GM18868 (cell line): Measurements from ENCODE around the gene USP32.
"Not testable (repeated sequence)": the region's sequence is repeated elsewhere in the genome, so short reads cannot be mapped to it uniquely, and the experiment has no call there.

ENCODE experiments used
- ATAC-seq: cut with Tn5 transposase; IDR thresholded peaks from one replicate; pipeline ENCODE4 v1.9.1; 2021; ENCODE audit warnings: mild to moderate bottlenecking, moderate library complexity; ENCODE audit not compliant: unreplicated experiment

Gene USP32

DNA sequence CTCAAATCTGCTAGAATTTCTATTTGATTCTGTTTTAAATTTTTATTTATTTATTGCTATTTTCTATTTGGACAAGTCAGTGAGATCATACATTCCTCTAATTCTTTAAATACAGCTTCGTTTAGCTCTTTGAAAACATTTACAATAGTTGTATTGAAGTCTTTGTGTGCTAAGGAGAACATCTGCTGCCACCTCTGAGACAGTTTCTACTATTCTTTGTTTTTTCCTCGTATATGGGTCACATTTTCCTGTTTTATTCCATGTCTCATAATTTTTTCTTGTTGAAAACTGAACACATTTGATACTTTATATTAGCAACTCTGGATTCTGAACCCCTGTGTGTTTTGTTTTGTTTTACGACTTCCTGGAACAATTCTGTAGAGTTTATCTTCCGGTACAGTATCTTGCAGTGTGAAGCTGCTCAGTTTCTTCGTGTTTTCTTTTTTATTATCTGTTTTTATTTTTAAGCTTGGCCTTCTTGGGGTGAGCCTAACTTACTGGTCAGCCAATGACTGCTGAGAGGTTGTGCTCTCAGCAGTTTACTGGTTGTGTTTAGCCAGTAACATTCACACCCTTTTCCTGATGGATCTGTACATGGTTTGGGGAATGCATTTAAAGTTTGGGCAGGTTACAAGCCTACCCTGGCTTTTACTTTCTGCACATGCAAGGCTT lies 143.2 kb downstream of the USP32 start:
- no peak for ATAC-seq

DNA sequence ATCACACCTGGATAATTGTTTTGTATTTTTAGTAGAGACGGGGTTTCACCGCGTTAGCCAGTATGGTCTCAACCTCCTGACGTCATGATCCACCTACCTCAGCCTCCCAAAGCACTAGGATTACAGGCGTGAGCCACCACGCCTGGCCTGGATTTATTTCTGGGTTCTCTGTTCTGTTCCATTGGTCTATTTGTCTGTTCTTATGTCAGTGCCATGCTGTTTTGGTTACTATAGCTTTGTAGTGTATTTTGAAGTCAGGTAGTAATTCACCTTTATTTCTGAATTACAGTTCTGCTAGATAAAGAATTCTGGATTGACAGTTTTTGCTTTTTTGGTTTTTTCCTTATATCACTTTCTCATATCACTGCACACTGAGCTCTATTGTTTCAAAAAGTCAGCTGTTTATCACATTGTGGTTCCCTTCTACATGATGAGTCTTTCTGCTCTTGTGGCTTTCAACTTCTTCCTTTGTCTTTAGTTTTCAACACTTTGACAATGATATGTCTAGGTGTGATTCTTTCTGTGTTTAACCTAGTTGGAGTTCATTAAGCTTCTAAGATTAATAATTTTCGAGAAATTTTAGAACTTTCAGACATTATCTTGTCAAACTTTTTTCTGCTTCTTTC lies 144.0 kb downstream of the USP32 start:
- ATAC-seq = no peak

DNA sequence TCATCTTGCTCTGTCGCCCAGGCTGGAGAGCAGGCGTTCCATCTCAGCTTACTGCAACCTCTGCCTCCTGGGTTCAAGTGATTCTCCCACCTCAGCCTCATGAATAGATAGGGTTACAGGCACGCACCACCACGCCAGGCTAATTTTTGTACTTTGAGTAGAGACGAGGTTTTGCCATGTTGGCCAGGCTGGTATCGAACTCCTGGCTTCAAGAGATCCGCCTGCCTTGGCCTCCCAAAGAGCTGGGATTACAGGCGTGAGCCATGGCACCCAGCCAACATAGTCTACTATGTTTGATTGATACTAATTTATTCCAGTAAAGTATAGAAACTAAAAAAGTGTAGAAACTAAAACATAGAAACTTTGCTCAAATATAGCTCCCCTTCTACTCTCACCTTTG lies 147.3 kb downstream of the USP32 start:
- ATAC-seq = no peak

DNA sequence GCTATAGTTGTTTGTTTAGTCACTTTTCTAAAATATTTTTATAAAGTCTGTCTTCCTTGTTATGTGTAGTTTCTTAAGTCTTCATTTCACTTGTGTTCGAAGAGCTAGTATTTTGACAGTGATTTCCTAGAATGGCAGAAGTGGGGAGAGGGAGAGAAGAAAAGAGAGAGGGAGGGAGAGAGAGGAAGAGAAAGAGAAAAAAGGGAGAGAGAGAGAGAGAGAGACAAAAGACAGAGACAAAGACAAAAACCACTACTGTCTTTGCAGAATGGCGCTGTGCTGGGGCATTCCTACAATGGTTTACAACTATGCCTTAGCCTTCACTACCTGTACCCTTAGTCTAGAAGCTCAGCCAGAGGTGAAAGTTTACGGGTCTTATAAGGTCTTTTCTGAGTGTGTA lies 151.6 kb downstream of the USP32 start:
- no peak for ATAC-seq

DNA sequence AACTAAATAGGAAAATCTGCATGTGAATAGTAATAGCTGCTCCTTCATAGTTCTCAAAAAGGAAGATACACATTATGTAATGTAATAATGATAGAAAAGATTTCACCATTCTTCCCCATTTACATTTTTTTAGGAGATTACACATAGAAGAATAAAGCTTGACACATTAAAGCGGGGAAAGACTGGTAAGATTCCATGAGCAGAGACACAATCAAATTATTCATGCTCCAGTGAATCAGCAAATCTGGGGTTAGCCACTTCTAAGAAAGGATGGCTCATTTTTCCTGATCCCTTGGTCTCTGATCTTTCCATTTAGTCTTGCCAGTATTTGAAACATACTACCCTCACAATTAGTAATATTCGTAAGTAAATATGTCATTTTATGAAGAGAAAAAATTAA lies 160.2 kb downstream of the USP32 start:
- ATAC-seq = no peak

DNA sequence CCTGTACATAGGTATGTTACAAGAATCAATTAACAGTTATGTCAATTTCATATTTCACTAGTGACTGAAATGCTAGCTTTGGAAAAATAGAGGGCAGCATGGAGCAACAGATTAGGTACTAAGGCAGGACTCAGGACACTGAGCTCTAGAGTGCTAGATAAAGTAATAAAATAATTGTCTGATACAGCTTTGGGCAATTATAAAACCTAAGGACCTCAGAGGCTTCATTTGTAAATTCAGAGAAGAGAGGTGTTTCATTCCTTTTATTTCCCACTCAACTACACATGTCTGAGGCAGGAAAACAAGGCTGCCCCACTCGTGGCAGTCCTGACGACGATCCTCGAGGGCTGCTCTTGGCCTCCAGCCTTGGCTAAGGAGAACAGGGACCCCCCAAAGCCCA lies 160.7 kb downstream of the USP32 start:
- no peak for ATAC-seq

DNA sequence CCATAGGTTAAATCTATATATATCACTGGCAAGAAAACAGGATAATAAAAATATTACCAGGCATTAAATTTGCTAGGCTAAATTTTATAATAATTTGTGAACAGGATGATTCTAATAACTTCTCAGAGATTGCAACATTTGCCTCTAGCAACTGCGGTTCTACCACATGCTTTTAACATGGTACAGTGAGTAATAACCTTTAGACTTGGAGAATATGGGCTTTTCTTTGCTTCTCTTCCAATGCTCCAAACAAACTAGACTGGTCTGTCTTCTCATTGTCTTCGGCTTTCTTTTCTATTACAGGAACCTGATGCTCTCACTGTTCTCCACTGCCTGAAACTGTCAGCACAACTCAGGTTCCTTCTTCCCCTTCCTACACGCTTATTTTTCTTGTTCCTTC lies 161.6 kb downstream of the USP32 start:
- ATAC-seq = no peak

DNA sequence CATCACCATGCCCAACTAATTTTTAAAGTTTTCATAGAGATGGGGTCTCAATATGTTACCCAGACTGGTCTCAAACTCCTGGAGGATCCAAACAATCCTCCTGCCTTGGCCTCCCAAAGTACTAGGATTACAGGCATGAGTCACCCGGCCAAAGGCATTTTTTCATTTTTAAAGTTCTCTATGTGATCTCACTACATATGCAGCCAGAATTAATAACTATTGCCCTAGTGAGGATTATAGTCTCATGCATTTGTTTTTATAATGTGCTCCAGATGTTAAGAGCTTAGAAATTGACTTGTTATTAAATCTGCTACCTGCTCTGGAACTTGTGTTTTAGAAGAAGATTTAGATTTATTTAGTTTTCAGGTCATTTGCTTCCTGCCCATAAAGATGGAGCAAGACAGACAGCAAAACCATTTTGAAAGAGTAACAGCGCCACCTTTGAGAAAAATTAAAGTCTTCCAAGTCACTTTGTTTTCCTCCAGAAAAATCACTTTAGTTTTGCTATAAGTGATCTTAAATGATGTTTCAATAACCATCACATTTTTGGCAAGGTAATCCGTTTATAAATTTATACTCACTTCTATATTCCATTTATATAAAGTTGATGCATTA lies 162.6 kb downstream of the USP32 start:
- no peak for ATAC-seq

DNA sequence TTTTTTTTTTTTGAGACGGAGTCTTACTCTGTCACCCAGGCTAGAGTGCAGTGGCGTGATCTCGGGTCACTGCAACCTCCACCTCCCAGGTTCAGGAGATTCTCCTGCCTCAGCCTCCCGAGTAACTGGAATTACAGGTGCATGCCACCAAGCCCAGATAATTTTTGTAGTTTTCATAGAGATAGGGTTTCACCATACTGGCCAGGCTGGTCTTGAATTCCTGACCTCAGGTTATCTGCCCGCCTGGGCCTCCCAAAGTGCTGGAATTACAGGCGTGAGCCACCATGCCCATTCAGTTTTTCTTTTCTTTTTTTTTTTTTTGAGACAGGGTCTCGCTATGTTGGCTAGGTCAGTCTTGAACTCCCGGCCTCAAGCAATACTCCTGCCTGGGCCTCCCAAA lies 164.7 kb downstream of the USP32 start:
- ATAC-seq = not testable (repeated sequence)

DNA sequence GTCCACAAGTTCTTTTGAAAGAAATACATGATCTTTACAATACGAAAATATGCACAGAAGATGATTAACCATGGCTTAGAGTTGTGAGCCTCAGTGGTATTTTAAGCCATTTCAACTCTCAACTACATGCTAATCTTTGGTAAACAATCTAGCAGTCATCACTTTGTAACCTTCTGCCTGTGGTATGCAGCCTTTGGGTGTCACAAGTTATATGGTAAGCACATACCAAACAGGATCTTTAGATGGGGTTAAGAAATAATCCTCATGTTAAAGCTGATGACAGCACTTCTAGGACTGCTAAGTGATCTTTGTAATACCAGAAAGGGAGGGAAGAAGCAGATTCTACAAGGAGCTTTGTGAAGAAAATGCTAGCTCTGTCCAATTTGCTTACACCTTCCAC lies 167.9 kb downstream of the USP32 start:
- ATAC-seq = no peak

DNA sequence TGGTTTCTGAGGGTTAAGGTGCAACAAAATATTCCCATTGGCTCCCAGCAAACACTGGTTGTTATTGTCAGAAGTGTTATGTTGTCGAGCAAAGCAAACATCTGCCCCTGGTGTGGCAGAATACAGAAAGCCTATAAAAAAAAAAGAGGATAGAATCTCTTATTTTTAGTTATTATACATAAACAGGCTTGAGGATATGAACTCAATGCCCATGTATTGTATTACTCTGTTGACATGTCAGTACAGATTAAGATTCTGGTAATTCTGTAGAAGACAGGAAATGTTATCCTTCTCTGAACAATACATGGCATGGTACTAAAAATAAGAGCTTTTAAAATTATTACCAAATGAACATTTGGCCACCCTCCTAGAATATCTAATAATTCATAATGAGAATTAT lies 168.5 kb downstream of the USP32 start:
- no peak for ATAC-seq

DNA sequence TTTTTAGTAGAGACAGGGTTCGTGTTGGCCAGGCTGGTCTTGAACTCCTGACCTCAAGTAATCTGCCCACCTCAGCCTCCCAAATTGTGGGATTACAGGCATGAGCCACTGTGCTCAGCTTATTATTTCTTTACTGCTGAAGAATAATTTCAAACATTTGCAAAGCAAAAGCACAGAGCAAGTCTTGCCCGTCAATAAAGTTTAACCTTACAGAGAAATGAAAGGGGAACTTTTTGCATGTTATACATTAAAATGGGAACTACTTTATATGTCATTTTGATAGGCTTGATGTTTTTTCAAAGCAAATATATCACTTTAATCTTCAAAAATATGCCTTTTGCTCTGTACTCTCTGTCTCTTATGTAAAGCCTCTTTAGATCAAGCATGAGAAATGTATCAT lies 173.2 kb downstream of the USP32 start:
- not testable (repeated sequence) for ATAC-seq

DNA sequence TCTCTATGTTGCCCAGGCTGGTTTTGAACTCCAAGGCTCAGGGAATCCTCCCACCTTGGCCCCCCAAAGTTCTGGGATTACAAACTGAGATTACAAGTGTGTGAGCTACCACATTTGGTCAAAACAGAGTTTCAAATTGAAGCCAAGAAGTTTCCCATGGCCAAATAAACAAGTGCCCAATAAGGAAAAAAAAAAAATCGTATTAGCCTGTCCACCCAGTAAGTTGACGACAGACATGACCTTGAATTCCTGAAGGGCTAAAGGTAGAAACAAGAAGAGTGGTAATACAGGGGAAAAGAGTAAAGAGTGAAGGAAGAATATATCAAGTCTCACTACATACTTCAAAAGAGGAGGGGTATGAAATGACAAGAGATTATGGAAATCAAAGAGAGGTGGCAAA lies 176.0 kb downstream of the USP32 start:
- ATAC-seq = not testable (repeated sequence)

DNA sequence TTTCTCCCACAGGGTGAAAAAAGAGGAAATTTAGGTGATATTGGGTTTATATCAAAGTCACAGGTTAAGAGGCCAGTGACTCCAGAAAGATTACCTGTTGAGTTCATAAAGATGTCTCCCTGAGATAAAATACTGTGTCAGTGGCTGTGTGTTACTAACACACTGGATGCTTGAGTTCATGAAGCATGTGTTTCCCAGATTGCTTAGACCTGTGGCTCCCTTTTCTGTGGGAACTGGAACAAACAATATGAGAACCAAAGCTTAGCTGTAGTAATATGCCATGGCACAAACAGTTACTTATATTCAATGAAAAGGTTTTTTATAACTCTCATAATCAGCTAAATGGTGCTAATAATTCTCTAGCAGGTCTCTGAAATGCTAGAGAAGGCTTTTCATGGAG lies 180.7 kb downstream of the USP32 start:
- ATAC-seq = not testable (repeated sequence)

DNA sequence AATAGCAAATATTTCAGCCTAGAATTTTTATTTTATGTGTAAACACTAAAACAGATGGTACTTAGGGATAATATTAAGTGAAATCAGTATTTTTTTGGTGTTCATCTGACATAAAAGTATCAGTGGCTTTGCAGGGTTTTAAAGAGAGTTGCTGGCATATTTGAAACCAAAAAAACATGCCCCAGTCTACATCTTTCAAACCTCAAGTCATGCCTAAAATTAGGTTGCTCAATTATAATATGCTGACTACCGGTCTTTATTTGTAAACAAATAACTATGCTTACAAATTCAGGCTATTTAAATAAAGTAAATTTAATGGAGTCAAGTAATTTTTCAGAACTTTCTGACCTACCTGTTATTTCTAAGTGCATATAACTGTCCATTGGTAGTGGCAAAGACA lies 183.6 kb downstream of the USP32 start:
- not testable (repeated sequence) for ATAC-seq

DNA sequence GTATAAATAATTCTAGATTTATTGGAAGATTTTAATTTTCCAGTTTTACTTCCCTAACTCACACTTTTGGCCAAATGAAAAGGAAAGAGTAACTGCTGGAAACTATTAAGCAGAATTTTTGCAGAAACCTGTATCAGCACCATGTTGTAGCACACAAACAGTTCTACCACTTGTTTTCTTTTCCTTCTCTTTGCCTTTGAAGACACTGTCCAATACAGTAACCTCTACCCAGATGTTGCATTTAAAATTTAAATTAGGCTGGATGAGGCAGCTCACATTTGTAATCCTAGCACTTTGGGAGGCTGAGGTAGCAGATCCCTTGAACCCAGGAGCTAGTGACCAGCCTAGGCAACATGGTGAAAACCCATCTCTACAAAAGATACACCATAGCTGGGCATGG lies 186.2 kb downstream of the USP32 start:
- ATAC-seq = not testable (repeated sequence)

DNA sequence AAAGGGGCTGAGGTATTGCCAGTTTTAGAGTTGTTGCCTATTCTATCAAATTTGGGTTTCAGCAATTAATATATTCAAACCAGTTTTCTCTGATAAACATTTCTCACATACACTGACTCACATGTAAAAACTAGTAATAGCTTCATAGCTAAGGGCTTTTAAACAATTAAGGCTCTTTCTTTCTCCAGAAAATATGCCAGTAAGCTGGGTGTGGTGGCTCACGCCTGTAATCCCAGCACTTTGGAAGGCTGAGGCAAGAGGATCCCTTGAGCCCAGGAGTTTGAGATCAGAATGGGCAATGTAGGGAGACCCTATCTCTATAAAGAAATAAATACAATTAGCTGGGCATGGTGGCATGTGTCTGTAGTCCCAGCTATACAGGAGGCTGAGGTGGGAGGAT lies 193.3 kb downstream of the USP32 start:
- ATAC-seq = not testable (repeated sequence)

DNA sequence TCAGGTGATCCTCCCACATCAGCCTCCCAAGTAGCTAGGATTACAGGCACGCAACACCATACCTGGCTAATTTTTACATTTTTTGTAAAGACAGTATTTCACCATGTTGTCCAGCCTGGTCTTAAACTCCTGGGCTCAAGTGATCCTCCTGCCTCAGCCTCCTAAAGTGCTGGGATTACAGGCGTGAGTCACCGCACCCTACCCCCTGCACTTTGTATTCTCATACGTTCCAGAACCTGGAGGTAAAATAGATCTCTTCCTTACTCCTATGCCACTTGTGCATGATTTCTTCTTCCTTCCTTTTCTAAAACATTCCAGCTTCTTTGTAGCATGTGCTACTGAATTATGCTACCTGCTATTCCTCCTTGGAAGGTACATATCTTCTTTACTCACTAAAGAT lies 197.8 kb downstream of the USP32 start:
- not testable (repeated sequence) for ATAC-seq

DNA sequence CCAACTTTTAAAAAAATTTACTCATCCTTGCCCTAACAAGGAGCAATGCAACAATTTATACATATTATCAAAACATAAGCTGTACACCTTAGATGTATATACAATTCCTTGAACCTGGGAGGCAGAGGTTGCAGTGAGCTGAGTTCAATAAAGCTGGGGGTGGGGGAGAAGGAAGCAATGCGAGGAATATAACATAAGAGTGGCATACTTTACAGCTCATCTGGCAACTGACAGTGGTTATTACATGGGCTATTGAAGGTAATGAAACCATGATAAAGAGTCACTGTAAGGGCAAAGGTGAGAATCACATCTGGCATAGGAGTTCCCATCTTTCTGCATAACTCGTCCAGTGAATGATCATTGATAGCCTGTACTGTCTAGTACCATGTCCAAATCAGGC lies 198.5 kb downstream of the USP32 start:
- ATAC-seq = no peak

DNA sequence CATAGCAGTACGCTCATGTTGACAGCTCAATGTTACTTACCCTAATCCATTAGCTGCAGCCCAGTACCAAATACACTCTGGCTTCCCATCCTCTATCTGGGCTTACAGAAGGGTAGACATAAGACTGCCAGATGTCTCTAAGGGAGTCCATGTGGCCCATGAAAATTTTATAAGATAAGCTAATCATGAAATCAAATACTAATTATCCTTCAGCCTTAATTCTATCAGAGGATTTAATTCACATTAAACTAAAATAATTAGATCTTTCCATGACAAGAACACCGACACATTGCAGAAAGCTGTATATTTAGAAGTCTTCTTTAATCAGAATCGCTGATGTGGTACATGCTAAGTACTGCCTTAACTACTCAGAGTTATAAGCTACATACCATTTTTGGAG lies 198.9 kb downstream of the USP32 start:
- not testable (repeated sequence) for ATAC-seq

DNA sequence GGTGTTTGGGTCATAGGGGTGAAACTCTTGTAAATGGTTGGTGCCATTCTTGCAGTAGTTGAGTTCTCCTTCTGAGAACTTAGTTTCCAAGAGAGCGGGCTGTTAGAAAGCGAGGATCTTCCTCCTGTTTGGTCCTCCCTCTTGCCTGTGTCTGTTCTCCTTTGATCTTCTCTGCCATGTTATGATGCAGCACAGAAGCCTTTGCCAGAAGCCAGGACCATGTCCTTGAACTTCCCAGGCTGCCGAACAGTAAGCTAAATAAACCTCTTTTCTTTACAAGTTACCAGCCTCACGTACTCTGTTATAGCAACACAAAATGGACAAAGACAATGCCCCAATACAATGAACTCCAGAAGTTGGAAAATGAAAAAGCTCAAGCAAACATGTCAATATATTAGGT lies 201.9 kb downstream of the USP32 start:
- not testable (repeated sequence) for ATAC-seq

DNA sequence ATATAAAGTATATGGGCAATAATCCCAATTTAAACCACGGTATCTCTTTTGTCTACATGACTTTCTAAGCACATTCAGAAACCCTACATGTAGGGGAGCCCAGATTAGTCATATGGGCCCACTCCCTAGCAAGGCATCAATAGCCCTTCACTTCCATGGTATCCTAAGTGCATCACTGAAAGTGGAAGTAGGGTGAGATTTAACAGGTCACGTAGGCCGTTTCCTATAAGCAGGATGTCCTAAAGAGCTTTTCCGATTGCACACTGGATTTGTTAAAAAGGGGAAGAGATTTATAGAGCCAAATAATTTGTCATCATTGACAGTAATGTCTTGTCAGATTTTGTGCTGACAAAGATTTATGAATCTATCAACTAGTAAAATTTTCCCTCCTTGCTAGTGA lies 203.2 kb downstream of the USP32 start:
- ATAC-seq = no peak
